GM21619 (cell line): Measurements from ENCODE around the gene GTSF1L.

Experiments used
- ATAC-seq: cut with Tn5 transposase; IDR thresholded peaks from one replicate; pipeline ENCODE4 v1.9.1; 2021; ENCODE audit not compliant: unreplicated experiment

The GTSF1L gene

GRCh38 chr20:43716757-43717615 lies 9.8 kb downstream of the GTSF1L start:
- no peak for ATAC-seq

- no peak for ATAC-seq
These were observed 10.7 kb downstream of the GTSF1L start for GRCh38 chr20:43716123-43716522.

- ATAC-seq: no peak
These were observed 11.3 kb downstream of the GTSF1L start for GRCh38 chr20:43715511-43715910.

GRCh38 chr20:43715044-43715443 lies 11.8 kb downstream of the GTSF1L start:
- no peak for ATAC-seq

GRCh38 chr20:43711098-43711654 lies 15.6 kb downstream of the GTSF1L start:
- no peak for ATAC-seq

GRCh38 chr20:43710370-43711044 lies 16.3 kb downstream of the GTSF1L start:
- ATAC-seq: peak; percentile 47

- ATAC-seq: no peak
These were observed 24.3 kb downstream of the GTSF1L start for GRCh38 chr20:43702502-43702901.

- ATAC-seq: no peak
These were observed 26.2 kb downstream of the GTSF1L start for GRCh38 chr20:43700627-43701026.

GRCh38 chr20:43699941-43700565 lies 26.7 kb downstream of the GTSF1L start:
- ATAC-seq: no peak

GRCh38 chr20:43695571-43695970 lies 31.2 kb downstream of the GTSF1L start:
- ATAC-seq: no peak

GRCh38 chr20:43694763-43695162 lies 32.0 kb downstream of the GTSF1L start:
- no peak for ATAC-seq

- ATAC-seq: no peak
These were observed 34.8 kb downstream of the GTSF1L start for GRCh38 chr20:43691928-43692524.

- ATAC-seq: no peak
These were observed 35.7 kb downstream of the GTSF1L start for GRCh38 chr20:43690943-43691598.

- no peak for ATAC-seq
These were observed 37.6 kb downstream of the GTSF1L start for GRCh38 chr20:43689165-43689564.

- no peak for ATAC-seq
These were observed 40.0 kb downstream of the GTSF1L start for GRCh38 chr20:43686820-43687219.

- peak; percentile 15 for ATAC-seq
These were observed 44.4 kb downstream of the GTSF1L start for GRCh38 chr20:43682446-43682845.

- peak; percentile 92 for ATAC-seq
These were observed 44.8 kb downstream of the GTSF1L start for GRCh38 chr20:43681991-43682410.

- peak; percentile 17 for ATAC-seq
These were observed 45.3 kb downstream of the GTSF1L start for GRCh38 chr20:43681468-43681942.

- ATAC-seq: no peak
These were observed 45.8 kb downstream of the GTSF1L start for GRCh38 chr20:43680981-43681380.

GRCh38 chr20:43676368-43676767 lies 50.4 kb downstream of the GTSF1L start:
- ATAC-seq: no peak
